Measurements from ENCODE around the gene AOPEP.

Gene AOPEP

GRCh38 chr9:95061916-95062595 lies 335.6 kb downstream of the AOPEP start:
- no peak for DNase-seq (ENCODE audit: low spot score)

- no peak for DNase-seq (ENCODE audit: low spot score)
These were observed 336.1 kb downstream of the AOPEP start for GRCh38 chr9:95062596-95063065.

- no peak for DNase-seq (ENCODE audit: low spot score)
These were observed 336.8 kb downstream of the AOPEP start for GRCh38 chr9:95063300-95063699.

GRCh38 chr9:95065224-95065623 lies 338.7 kb downstream of the AOPEP start:
- DNase-seq (ENCODE audit: low spot score) = no peak

GRCh38 chr9:95067057-95067456 lies 340.6 kb downstream of the AOPEP start:
- no peak for DNase-seq (ENCODE audit: low spot score)

- DNase-seq (ENCODE audit: low spot score) = no peak
These were observed 341.4 kb downstream of the AOPEP start for GRCh38 chr9:95067897-95068296.

GRCh38 chr9:95070549-95071021 lies 344.1 kb downstream of the AOPEP start:
- no peak for DNase-seq (ENCODE audit: low spot score)

- DNase-seq (ENCODE audit: low spot score) = no peak
These were observed 345.0 kb downstream of the AOPEP start for GRCh38 chr9:95071450-95071849.

GRCh38 chr9:95071925-95072324 lies 345.4 kb downstream of the AOPEP start:
- no peak for DNase-seq (ENCODE audit: low spot score)

- DNase-seq (ENCODE audit: low spot score) = peak; percentile 68
These were observed 346.6 kb downstream of the AOPEP start for GRCh38 chr9:95073042-95073607.

GRCh38 chr9:95073918-95074317 lies 347.4 kb downstream of the AOPEP start:
- DNase-seq (ENCODE audit: low spot score) = no peak

- DNase-seq (ENCODE audit: low spot score) = no peak
These were observed 348.1 kb downstream of the AOPEP start for GRCh38 chr9:95074632-95075031.

GRCh38 chr9:95075700-95076099 lies 349.2 kb downstream of the AOPEP start:
- DNase-seq (ENCODE audit: low spot score) = no peak

- DNase-seq (ENCODE audit: low spot score) = no peak
These were observed 350.2 kb downstream of the AOPEP start for GRCh38 chr9:95076696-95077052.

- no peak for DNase-seq (ENCODE audit: low spot score)
These were observed 350.7 kb downstream of the AOPEP start for GRCh38 chr9:95077053-95077765.

- no peak for DNase-seq (ENCODE audit: low spot score)
These were observed 351.4 kb downstream of the AOPEP start for GRCh38 chr9:95077766-95078370.

GRCh38 chr9:95078511-95078910 lies 352.0 kb downstream of the AOPEP start:
- no peak for DNase-seq (ENCODE audit: low spot score)

GRCh38 chr9:95078939-95079338 lies 352.4 kb downstream of the AOPEP start:
- DNase-seq (ENCODE audit: low spot score) = peak; percentile 71

- no peak for DNase-seq (ENCODE audit: low spot score)
These were observed 353.0 kb downstream of the AOPEP start for GRCh38 chr9:95079461-95079860.

GRCh38 chr9:95080961-95081647 lies 354.6 kb downstream of the AOPEP start:
- no peak for DNase-seq (ENCODE audit: low spot score)

GRCh38 chr9:95081998-95082397 lies 355.5 kb downstream of the AOPEP start:
- DNase-seq (ENCODE audit: low spot score) = no peak

GRCh38 chr9:95082401-95083084 lies 356.0 kb downstream of the AOPEP start:
- DNase-seq (ENCODE audit: low spot score) = no peak

All from iPS-NIHi11 (cell line).